BLaER1 treated with 17β-estradiol and CSF1 and Interleukin-3, amounts not matched to agents 10 nM and 100 nM (cell line): ENCODE results near the gene TSEN34.
A peak's percentile ranks its signal among the peaks of the same experiment; 100 is the strongest.
"Not testable (repeated sequence)": the region's sequence is repeated elsewhere in the genome, so short reads cannot be mapped to it uniquely, and the experiment has no call there.

Experiments
- H3K27ac ChIP-seq, 11 experiments: shearing (Covaris generic); formaldehyde crosslinking; 2 replicates each; pipeline ENCODE4 v1.8.1; 2022
- H3K27me3 ChIP-seq, 11 experiments: shearing (Covaris generic); formaldehyde crosslinking; 2 replicates each; pipeline ENCODE4 v1.8.1; 2022
- H3K36me3 ChIP-seq, 11 experiments: shearing (Covaris generic); formaldehyde crosslinking; 2 replicates each; pipeline ENCODE4 v1.8.1; 2022
- H3K4me1 ChIP-seq, 10 experiments: shearing (Covaris generic); formaldehyde crosslinking; 2 replicates each; pipeline ENCODE4 v1.8.1; 2022
- H3K4me2 ChIP-seq, 11 experiments: shearing (Covaris generic); formaldehyde crosslinking; 2 replicates each; pipeline ENCODE4 v1.8.1; 2022
- H3K4me3 ChIP-seq, 10 experiments: shearing (Covaris generic); formaldehyde crosslinking; 2 replicates each; pipeline ENCODE4 v1.8.1; 2022
- H3K9ac ChIP-seq, 11 experiments: shearing (Covaris generic); formaldehyde crosslinking; 2 replicates each; pipeline ENCODE4 v1.8.1; 2022
- H3K9me3 ChIP-seq, 11 experiments: shearing (Covaris generic); formaldehyde crosslinking; replicated peaks in 1 of 11; 2 replicates each; pipeline ENCODE4 v1.8.1; 2022
- H4K20me1 ChIP-seq, 11 experiments: shearing (Covaris generic); formaldehyde crosslinking; 2 replicates each; pipeline ENCODE4 v1.8.1; 2022
- Cebpa-rat ChIP-seq, 11 experiments: shearing (Covaris generic); IDR thresholded peaks; 2 replicates each; pipeline ENCODE4 v1.8.1; 2022

TSEN34 gene

DNA sequence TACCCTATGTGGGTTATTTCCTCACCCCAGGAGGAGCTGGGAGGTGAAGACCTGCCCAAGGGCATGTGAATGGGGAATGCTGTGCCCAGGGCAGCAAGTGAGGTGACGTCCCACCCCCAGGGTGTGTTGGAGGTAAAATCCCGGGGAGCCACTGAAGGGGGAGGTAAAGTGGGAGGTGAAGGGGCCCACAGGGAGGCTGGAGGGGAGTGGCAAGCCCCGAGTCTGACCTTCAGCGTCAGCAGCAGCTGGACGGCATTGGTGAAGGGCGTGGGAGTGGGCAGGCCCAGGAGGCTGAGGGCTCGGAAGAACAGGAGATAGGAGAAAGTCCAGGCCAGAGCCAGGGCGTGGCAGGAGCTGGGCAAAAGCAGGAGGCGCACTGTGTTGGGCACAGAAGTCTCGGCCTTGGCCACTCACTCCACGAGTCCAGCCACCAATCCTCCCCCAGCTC, 4.2 kb upstream of the TSEN34 start:
- no peak for TF ChIP-seq Cebpa-rat (IDR thresholded peaks at IDR 0.05)
- peaks cover 0 to 8% (median 0%) of the 10 kb centered on the region in 11 experiments; a peak in 2 of 22 replicates for H3K9me3 ChIP-seq
- peaks cover 38 to 59% (median 53%) of the 10 kb centered on the region in 11 experiments for H3K36me3 ChIP-seq
- peak overlapping the region; percentile 79 to 99 (median 94); a peak in 21 of 22 replicates for H3K4me2 ChIP-seq
- peak overlapping the region in 6 of 10 experiments; percentile 82 to 96 (median 90); a peak in 9 of 20 replicates for H3K4me3 ChIP-seq
- no peaks in the 10 kb centered on the region for H3K27me3 ChIP-seq
- peaks cover 19 to 36% (median 26%) of the 10 kb centered on the region in 10 experiments for H3K4me1 ChIP-seq
- peaks cover 4 to 55% (median 8%) of the 10 kb centered on the region in 11 experiments; a peak in 15 of 22 replicates for H4K20me1 ChIP-seq
- H3K9ac ChIP-seq: peak overlapping the region; percentile 88 to 95 (median 94)
- peak overlapping the region in 10 of 11 experiments; percentile 45 to 97 (median 91); a peak in 21 of 22 replicates for H3K27ac ChIP-seq

DNA sequence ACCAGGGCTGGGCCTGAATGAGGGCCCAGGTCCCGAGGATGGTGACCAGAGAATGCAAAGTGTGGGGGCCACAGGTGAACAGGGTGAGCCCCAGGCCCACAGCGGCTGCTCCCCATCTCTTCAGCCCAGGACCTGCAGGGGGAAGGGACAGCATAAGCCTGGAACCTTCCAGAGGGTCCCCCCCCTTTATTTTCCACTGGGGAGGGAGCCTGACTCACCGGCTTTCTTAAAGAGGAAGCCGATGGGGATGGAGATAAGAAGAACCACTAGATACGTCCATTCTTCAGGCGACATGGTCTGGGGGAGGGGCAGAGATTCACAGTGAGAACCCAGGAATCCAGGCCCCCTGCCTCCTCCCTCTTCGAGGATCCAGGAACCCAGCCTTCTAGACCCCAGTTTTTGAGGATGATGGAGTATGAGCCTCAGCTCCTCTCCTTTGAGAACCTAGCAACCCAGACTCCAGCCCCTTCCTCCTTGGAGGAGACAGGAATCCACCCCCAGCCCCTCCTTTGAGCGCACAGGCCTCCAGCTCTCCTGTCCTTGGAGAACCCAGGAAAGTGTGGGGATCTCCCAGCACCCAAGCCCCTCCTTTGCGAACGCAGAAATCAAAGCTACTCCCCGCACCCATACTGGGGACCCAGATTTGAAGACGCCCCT, 2.8 kb upstream of the TSEN34 start:
- Histone ChIP-seq H3K4me2 (peak overlapping the region; percentile 79 to 99 (median 94)), H3K36me3 (peaks cover 42 to 59% (median 50%) of the 10 kb centered on the region in 11 experiments), H3K27ac (peak overlapping the region; percentile 77 to 97 (median 91)), H3K4me1 (peaks cover 33 to 48% (median 39%) of the 10 kb centered on the region in 10 experiments), H4K20me1 (peaks cover 12 to 60% (median 18%) of the 10 kb centered on the region in 11 experiments; a peak in 15 of 22 replicates), H3K4me3 (peak overlapping the region; percentile 75 to 96 (median 86)), H3K27me3 (no peaks in the 10 kb centered on the region), H3K9me3 (peaks cover 0 to 4% (median 0%) of the 10 kb centered on the region in 11 experiments; a peak in 1 of 22 replicates), H3K9ac (peak overlapping the region; percentile 88 to 95 (median 94))
- TF ChIP-seq Cebpa-rat (IDR thresholded peaks at IDR 0.05): no peak

GRCh38 chr19:54189145-54189734, 1.9 kb upstream of the TSEN34 start, which contains the start of gene MBOAT7:
MBOAT7 (minus strand) TSS chr19:54189580; CDS start chr19:54188508, 1,072 bp downstream.
- Histone ChIP-seq H3K4me1 (peaks cover 37 to 54% (median 42%) of the 10 kb centered on the region in 10 experiments), H4K20me1 (peaks cover 12 to 51% (median 18%) of the 10 kb centered on the region in 11 experiments; a peak in 15 of 22 replicates), H3K4me3 (peak within 1 kb of the TSS; percentile 77 to 97 (median 86)), H3K36me3 (peaks cover 43 to 58% (median 49%) of the 10 kb centered on the region in 11 experiments), H3K9me3 (no peaks in the 10 kb centered on the region), H3K27me3 (no peaks in the 10 kb centered on the region), H3K27ac (peak within 1 kb of the TSS; percentile 90 to 97 (median 95)), H3K4me2 (peak within 1 kb of the TSS; percentile 79 to 99 (median 94)), H3K9ac (peak within 1 kb of the TSS; percentile 88 to 95 (median 94))
- TF ChIP-seq Cebpa-rat (IDR thresholded peaks at IDR 0.05): no peak

- Histone ChIP-seq H3K4me2 (peak overlapping the region in 9 of 11 experiments; percentile 35 to 66 (median 51); a peak in 13 of 22 replicates), H4K20me1 (peaks cover 12 to 45% (median 18%) of the 10 kb centered on the region in 11 experiments; a peak in 15 of 22 replicates), H3K4me3 (peak overlapping the region; percentile 77 to 97 (median 86)), H3K9ac (peak overlapping the region; percentile 88 to 95 (median 94)), H3K36me3 (peaks cover 48 to 57% (median 52%) of the 10 kb centered on the region in 11 experiments), H3K27me3 (no peaks in the 10 kb centered on the region), H3K27ac (peak overlapping the region; percentile 90 to 97 (median 95)), H3K9me3 (no peaks in the 10 kb centered on the region), H3K4me1 (peaks cover 37 to 59% (median 43%) of the 10 kb centered on the region in 10 experiments)
- no peak for TF ChIP-seq Cebpa-rat (IDR thresholded peaks at IDR 0.05)
Measured at GRCh38 chr19:54189735-54190502, 1.2 kb upstream of the TSEN34 start.

- TF ChIP-seq Cebpa-rat (IDR thresholded peaks at IDR 0.05): no peak
- H3K4me3 ChIP-seq: peak overlapping the region; percentile 76 to 97 (median 82)
- peak overlapping the region; percentile 93 to 100 (median 97); a peak in 19 of 22 replicates for H3K4me2 ChIP-seq
- H4K20me1 ChIP-seq: peaks cover 12 to 40% (median 17%) of the 10 kb centered on the region in 11 experiments; a peak in 14 of 22 replicates
- no peaks in the 10 kb centered on the region for H3K9me3 ChIP-seq
- H3K4me1 ChIP-seq: peaks cover 37 to 60% (median 42%) of the 10 kb centered on the region in 10 experiments
- peak overlapping the region; percentile 86 to 95 (median 93) for H3K9ac ChIP-seq
- peaks cover 48 to 57% (median 52%) of the 10 kb centered on the region in 11 experiments for H3K36me3 ChIP-seq
- H3K27me3 ChIP-seq: no peaks in the 10 kb centered on the region
- peak overlapping the region; percentile 83 to 97 (median 95) for H3K27ac ChIP-seq
Measured at GRCh38 chr19:54190503-54191010, 551 bp upstream of the TSEN34 start.

GRCh38 chr19:54191811-54192453, 824 bp downstream of the TSEN34 start:
- H3K27ac ChIP-seq: peak overlapping the region; percentile 83 to 97 (median 95)
- no peaks in the 10 kb centered on the region for H3K9me3 ChIP-seq
- H4K20me1 ChIP-seq: peaks cover 8 to 32% (median 17%) of the 10 kb centered on the region in 11 experiments; a peak in 13 of 22 replicates
- peaks cover 31 to 62% (median 37%) of the 10 kb centered on the region in 10 experiments for H3K4me1 ChIP-seq
- peak overlapping the region; percentile 86 to 95 (median 93) for H3K9ac ChIP-seq
- no peak for TF ChIP-seq Cebpa-rat (IDR thresholded peaks at IDR 0.05)
- peak overlapping the region; percentile 93 to 100 (median 97) for H3K4me2 ChIP-seq
- peaks cover 39 to 53% (median 44%) of the 10 kb centered on the region in 11 experiments for H3K36me3 ChIP-seq
- H3K27me3 ChIP-seq: no peaks in the 10 kb centered on the region
- peak overlapping the region; percentile 76 to 97 (median 82) for H3K4me3 ChIP-seq

GRCh38 chr19:54193011-54193410, 1.9 kb downstream of the TSEN34 start:
- Histone ChIP-seq H3K4me2 (peak overlapping the region; percentile 93 to 100 (median 97)), H3K27me3 (no peaks in the 10 kb centered on the region), H3K27ac (peak overlapping the region in 4 of 11 experiments; percentile 92 to 96 (median 95); a peak in 6 of 22 replicates), H3K9ac (peak overlapping the region; percentile 86 to 95 (median 93); a peak in 21 of 22 replicates), H3K4me3 (peak overlapping the region in 6 of 10 experiments; percentile 77 to 97 (median 85); a peak in 10 of 20 replicates), H3K9me3 (no peaks in the 10 kb centered on the region), H4K20me1 (peaks cover 4 to 26% (median 16%) of the 10 kb centered on the region in 11 experiments; a peak in 13 of 22 replicates), H3K4me1 (peaks cover 20 to 62% (median 27%) of the 10 kb centered on the region in 10 experiments), H3K36me3 (peaks cover 32 to 54% (median 44%) of the 10 kb centered on the region in 11 experiments)
- TF ChIP-seq Cebpa-rat (IDR thresholded peaks at IDR 0.05): no peak

GRCh38 chr19:54194463-54194862, 3.4 kb downstream of the TSEN34 start:
- H3K36me3 ChIP-seq: peaks cover 32 to 63% (median 47%) of the 10 kb centered on the region in 11 experiments
- peak overlapping the region in 2 of 11 experiments; percentile 13 to 93; a peak in 2 of 22 replicates for H3K9ac ChIP-seq
- peaks cover 18 to 71% (median 23%) of the 10 kb centered on the region in 10 experiments for H3K4me1 ChIP-seq
- not testable (repeated sequence) for H3K27me3 ChIP-seq, H3K27ac ChIP-seq, H3K9me3 ChIP-seq, H3K4me3 ChIP-seq
- peak overlapping the region in 2 of 11 experiments; percentile 93 to 97; a peak in 4 of 22 replicates for H3K4me2 ChIP-seq
- H4K20me1 ChIP-seq: peaks cover 4 to 21% (median 16%) of the 10 kb centered on the region in 11 experiments; a peak in 13 of 22 replicates
